Measurements from ENCODE around the gene TOR2A.

The TOR2A gene

DNA sequence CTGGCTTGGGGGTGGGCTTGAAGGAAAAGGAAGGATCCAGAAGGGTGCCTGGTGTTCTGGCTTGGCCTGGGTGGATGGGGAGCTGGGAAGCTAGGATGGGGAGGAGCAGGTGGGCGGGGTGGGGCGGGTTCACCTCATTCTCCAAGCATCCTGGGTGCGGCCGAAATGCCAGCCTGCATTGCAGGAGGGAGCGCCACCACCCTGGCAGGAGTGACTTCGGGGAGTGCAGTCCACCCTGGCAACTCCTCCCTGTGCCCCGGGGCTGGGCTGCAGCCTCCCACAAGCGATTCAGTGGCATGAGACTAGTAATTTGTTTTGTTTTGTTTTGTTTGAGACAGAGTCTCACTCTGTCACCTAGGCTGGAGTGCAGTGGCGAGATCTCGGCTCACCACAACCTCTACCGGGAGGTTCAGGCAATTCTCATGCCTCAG is 13.7 kb downstream of the TOR2A start:
- no peak for DNase-seq

DNA sequence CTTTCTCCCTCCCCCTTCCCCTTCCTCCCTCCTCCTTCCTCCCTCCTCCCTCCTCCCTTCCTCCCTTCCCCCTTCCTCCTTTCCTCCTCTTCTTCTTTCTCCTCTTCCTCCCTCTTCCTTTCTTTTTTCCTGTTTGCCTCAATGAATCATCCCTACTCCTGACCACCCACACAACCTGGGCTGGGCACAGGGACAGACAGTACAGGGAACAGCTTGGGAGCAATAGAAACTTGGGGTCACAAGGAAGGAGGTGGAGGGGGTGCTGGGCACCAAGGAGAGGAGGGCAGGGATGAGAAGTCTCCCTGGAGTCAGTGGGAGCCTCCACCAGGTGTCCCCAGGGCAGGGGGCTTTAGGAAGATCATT is 14.2 kb downstream of the TOR2A start:
- peak in 1 of 56 donors; percentile 39 for DNase-seq

DNA sequence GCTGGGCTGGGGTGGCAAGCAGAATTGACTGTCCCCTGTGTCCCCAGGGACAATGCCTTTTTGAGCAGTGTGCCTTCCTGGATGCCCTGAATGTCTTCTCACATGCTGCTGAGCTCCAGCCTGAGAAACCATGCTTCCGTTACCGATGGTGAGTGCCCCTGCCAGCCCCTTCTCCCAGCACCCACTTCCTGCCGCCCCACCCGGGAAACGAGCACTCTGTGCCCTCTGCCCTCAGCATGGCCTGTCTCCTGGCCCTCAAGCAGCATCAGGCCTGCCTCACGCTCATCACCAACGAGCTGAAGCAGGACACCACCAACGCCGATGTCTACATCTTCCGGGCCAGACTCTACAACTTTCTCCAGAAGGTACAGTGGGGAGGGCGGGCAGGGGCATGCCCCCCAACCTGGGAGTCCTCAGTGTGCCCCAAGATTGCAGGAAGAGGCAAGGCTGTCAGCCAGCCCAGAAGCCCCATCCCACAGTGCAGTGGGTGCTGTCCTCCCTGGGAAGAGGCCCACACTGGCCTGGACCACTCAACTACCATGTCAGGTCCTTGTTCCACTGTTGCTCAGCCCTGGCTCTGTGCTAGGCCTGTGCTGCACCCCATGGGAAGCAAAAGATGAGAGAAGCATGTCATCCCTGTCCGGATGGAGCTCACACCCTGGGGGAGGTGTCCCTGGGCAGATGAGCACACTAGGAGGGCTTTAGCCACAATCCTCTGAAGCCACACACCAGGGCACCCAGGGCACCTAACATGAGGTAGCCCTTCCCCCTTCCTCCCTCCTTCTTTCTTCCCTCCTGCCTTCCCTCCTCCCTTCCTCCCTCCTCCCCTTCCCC is 14.8 kb downstream of the TOR2A start:
- DNase-seq = no peak

DNA sequence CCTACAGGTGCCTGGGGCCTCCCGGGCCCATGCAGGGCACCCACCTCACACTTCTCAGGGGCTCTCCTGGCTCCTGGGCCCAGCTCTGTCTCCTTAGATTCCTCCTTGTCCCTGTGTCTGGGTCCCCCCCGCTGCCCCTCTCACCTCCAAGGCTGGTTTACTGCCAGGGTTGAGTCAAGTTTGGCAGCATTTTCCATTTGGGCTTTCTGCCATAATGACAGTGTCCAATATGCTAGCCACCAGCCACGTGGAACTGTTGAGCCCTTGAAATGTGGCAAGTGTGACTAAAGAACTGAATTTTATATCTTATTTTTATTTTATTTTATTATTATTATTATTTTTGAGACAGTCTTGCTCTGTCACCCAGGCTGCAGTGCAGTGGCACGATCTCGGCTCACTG is 17.3 kb downstream of the TOR2A start:
- peak in 4 of 56 donors; percentile 11 to 46 (median 20) for DNase-seq

DNA sequence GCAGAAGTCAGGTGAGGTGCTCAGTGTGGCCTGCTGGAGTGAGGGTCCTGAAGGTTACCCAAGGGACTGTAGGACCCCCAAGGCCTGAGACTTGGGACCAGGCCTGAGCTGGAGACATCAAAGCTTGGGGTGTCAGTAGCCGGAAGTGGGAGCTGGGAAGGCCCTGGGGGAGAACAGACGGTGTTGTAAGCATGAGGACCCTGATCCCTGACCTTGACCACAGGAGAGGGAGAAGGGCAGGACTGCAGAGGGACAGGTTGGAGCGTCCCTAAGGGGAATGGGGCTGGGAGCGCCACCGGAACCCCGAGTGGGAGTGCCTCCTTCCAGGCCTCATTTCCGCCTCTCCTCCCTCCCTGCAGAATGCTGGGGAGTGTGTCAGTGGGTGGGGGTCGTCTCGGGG is 18.7 kb downstream of the TOR2A start:
- DNase-seq = no peak

DNA sequence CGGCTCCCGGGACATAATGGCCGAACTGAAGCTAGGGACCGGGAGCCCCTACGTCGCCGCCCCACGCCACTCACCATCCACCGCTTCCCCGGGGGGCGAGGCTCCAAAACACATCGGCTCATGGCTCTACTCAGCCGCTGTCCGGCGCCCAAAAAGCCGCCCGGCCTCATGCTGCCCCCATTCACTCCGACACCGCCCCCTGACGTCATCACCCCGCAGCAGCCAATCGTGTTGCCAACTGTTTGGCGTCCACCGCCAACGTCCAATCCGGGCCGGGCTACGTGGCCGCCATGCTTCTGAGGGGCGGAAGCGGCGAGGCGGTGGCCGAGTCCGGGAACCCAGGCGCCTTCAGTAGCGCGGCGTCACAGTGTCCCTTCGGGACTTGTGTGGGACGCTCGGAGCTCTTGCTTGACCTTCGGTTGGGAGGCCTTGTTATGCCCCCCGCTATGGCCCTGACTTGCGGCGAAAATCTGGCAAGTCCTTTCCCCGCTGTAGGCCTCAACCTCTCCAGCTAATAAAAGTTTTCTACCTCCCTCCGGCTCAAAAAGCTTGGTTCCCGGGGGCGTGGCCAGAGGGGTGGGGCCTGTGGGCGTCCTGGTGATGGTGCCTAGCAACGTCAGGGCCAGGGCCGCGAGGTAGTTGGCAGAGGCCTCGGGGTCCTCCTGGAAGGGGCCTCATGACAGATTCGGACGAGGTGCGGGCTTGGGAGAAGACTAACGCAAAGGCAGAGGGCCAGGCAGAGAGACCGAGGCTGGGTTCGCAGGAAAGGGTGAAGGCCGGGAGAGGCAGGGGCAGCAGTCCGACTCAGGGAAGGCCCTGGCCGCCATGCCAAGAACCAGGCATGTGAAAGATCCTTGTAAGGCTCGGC is 19.4 kb downstream of the TOR2A start, which contains the start of the genes PTRH1 and TTC16:
Gene PTRH1, minus strand, starts transcription at position 194 of the 868 bp plus-strand sequence. Its CDS starts 24 bp downstream, at position 170.
Gene TTC16, plus strand, starts transcription at position 610 of the 868 bp plus-strand sequence. Its CDS starts 67 bp downstream, at position 677.
- peak; percentile 67 to 98 (median 93) for DNase-seq

DNA sequence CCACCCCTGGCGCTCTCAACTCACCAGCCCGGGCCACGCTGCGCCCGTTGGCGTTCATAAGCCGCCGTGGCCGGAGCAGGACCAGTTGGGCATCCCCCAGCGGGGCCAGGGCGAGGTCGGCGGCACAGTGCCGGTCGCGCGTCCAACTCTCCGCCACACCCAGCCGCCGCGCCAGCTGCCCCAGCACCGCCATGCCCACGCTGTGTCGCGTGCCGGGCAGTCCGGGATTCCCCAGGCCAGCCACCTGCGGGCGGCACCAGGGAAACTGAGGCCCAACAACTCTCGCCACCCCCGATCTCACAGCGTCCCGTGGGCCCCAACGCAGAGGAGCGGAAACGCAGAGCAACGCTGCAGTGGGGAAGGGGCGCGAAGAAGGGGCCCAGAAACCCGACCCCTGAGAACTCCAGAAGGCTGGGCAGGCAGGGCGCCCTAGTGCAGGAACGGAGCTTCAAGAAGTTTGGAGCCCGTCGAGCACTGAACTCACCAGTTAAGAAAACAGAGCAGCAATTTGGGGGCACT is 20.1 kb downstream of the TOR2A start:
- no peak for DNase-seq

DNA sequence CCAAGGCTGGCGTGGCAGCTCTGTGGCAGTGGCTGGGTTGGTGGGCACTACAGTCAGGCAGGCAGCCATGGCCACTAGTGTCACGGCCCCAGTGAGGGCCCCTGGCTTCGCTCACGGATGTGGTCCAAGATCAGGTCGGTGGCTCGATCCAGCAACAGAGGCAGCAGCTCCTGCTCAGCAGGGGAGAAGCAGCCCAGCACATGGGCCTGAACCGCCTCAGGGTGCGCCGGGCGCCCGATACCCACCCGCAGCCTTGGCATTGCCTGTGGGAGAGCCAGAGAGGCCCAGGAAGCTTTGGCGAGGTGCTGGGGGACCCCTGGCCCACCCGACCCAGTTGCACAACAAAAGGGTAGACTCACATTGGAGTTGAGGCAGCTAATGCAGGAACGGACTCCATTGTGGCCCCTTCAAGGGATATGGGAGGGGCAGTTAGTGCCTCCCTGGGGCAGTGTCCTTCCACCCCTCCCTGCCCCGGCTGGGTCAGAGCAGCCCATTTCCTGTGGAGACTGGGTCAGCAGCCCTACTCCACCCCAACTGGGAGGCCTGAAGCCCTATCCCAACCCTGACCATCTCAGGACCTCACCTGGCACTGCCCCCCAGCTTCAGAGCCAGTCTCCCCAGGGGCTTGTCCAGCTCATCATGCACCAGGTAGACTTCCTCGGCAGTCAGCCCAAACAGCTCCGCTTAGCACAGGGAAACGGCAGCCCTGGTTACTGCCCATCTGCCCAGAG is 20.9 kb downstream of the TOR2A start:
- DNase-seq = no peak

DNA sequence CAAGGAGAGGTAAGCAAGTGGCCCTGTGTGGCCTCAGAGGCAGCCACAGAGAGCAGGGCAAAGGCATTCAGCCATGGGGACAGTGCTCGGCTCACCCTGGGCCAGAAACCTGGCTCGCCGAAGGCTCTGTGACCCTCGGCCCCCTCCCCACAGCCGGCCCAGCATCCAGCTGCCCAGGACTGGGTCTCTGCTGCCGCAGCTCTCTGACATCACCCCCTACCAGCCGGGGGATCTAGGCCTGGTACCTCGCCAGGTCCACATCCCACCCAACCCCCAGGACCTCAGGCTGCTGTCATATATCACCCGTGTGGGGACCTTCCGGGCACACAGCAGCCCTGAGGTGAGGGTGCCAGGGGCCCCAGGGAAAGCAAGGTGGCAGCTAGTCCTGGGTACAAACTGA is 22.2 kb downstream of the TOR2A start:
- no peak for DNase-seq

DNA sequence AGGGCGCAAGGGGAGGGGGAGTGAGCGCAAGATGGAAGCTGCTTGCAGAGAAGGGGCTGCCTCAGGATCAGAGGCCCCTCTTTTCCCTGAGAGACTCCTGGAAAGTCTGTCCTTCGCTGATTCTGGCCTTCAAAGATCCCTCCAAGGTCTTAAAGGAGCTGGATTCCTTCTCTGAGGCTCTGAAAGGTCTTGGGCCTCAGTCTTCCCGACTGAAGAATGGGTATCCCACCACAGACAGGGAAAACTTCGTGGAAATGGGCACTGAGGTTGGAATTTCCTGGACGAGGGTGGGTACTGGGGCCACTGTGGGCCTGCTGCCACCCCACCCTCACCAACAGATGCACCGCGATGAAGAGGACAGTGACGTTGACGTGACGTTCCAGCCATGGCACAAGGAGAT is 22.7 kb downstream of the TOR2A start:
- no peak for DNase-seq

DNA sequence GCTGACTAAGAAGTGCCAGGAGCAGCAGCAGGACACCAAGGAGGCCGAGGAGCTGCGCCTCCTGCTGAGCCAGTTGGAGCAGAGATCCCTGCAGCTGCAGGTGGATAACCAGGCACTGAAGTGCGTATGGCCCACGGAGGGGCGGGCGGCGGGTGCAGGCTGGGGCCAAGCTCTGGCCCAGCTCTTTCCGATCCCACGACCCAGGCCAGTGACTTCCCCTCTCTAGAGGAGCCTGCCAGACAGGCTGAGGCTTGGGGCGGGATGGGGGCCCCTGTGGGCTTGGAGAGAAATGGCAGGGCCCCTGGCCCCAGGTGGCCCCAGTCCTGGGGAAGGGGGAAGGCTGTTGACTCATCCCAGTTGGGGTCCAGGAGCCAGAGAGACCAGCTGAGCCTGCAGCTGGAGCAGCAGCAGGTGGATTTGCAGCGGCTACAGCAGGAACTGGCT is 23.2 kb downstream of the TOR2A start:
- no peak for DNase-seq

DNA sequence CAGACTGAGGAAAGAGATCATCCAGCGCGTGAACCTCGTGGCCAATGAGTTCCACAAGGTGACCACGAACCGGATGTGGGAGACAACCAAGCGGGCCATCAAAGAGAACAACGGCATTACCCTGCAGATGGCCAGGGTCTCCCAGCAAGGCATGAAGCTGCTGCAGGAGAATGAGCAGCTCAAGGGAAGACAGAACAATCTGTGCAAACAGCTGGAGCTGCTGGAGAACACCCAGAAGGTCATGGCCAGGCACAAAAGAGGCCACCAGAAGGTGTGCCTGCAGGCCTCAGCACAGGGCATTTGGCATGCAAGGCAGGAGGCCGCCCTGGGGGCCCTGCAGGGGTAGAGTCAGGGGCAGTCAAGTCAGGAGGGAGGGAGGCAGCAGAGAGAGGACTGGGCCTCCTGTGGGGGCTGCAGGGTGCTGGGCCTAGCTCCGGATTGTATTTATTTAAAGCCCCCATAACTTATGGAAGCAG is 23.8 kb downstream of the TOR2A start:
- no peak for DNase-seq

DNA sequence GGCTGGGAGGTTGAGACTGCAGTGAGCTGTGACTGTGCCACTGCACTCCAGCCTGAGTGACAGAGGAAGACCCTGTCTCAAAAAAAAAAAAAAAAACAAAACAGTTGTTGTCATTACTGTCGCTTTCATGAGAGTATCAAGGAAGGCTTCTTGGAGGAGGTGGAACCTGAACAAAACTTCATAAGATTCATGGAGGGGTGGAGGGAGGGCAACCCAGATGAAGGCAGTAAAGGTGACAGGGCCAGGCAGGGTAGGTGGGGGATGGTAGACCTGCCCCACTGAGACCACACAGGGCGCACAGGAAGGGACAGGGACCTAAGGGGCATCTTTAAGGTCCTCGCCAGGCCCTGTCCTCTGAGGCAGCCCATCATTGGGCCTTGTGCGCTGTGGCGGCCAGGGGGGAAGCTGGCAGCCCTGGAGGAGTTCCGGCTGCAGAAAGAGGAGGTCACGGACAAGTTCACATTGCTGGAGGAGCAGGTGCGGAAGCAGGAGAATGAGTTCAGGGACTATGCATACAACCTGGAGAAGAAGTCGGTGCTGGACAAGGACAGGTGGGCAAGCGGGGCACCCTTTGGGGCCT is 24.8 kb downstream of the TOR2A start:
- no peak for DNase-seq

DNA sequence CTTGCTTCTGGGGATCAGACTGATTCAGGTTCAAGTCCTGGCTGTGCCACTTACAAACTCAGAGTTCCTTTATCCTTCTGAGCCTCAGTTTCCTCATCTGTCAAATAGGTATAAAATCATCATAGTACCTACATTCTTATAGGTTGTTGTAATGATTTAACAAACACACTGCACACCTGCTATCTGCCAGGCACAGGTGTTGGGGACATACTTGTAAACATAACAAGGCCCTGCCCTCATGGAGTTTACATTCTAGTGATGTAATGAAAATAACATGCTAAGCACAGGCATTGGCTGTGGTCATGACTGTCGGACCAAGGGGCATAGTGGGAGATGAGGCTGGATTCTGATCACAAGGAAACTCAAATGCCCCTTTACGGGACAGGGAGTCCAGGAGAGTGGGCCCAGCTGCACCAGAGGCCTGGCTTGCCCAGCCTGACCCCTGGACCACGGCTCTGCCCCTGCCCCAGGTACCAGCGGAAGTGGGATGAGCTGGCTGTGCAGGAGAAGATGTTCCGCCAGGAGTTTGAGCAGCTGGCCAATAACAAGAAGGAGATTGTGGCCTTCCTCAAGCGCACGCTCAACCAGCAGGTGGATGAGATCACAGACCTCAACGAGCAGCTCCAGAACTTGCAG is 26.0 kb downstream of the TOR2A start:
- no peak for DNase-seq

DNA sequence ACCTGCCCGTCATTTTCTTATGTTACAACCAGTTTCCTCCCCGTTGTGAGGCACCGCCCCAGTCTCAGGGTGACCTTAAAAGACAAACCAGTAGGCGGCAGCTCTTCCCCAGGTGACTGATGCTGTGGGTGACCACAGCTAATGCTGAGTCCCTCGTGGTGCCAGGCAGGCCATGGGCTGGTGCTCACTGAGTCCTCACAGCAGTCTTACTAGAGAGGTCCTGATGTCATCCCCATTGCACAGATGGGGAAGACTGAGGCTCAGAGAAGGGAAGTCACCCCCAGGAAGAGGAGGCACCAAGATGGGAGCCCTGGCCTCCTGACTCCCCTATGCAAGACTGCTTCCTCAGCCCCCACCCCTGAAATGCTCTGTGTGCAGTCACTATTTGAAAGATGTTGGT is 27.3 kb downstream of the TOR2A start:
- DNase-seq = no peak

DNA sequence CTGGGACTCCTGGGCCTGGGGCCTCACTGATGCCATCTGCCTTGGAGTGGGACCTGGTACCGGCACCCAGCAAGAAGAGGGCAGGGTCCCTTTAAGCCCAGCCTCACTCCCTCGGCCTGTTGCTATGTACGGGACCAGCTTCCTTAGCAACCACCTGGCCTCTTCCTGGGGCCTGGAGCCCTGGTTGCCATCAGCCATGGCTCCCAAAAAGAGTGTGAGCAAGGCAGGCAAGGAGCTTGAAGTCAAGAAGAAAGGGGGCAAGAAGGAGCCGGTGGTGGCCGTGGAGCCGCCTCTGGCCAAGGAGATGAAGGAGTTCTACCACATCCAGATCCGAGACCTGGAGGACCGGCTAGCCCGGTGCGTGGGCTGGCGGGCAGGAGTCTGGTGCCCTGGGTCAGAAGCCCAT is 28.3 kb downstream of the TOR2A start, which contains the start of gene CFAP157:
Gene CFAP157, plus strand, starts transcription at position 153 of the 406 bp plus-strand sequence. Its CDS starts 44 bp downstream, at position 197.
- no peak for DNase-seq

DNA sequence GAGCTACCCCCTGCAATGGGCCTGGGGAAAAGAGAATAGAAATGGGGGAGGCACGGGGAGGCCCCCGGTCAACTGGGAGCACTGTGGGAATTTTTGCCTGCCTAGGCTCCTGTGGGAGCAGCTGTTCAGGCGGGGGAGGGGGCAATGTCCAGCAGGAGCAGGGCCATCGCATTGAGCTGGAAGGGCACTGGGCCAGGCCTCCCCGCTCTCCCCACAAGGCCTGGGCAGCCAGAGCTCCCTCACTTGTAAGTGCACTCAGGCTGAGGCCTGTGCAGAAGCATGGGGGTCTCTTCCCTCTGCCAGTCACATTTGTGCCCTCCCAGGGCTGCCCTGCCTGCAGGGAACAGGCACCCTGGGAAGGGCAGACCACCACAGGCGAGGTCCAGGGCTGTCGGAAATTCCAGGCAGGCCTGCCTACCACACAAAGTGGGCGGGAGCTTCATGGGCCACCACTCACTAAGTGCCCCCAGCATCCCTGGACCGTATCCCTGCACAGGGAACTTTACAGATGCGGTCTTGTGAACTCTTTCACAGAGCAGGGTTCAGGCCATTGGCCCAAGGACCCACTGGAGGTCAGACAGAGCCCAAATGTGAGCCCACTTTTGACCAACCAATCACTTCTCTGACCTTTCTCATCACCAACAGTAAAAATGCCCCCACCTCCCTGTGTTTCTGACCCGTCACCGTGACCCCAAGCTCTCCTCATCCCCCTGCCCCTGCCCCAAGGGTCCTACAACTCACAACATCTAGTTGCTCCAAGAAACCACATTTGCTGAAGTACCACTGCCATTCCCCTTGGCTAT is 29.3 kb downstream of the TOR2A start:
- no peak for DNase-seq

DNA sequence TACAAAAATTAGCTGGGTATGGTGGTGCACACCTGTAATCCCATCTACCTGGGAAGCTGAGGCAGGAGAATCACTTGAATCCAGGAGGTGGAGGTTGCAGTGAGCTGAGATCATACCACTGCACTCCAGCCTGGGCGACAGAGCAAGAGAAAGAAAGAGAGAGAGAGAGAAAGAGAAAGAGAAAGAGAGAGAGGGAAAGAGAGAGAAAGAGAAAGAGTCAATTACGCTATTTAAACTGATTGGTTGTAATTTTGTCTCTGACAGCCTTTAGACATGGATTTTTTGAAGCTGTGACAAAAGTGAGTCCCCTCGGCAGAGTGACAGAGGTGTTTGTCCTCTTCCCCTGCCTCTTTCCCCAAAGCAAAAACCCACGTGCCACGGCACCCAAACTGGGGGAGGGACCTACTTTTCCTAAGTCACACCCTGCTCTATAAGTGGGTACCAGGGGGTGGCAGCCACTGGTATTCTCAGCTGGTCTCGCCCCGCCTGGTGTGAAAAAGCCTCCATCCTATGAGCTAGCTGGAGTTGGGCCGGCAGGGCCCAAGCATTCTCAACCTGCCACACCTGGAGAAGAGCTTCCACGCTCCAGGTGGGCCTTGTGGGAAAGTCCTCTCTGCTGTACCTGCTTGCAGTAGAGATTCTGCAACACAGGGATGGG is 31.7 kb downstream of the TOR2A start:
- DNase-seq = peak in 3 of 56 donors; percentile 9 to 29 (median 18)
